ENCODE measurements around the gene KCNE3.
A peak's percentile ranks its signal among the peaks of the same experiment; 100 is the strongest.

The KCNE3 gene

GRCh38 chr11:74466916-74467885 is at the start of gene KCNE3:
TSS of gene KCNE3 (minus strand) at chr11:74467549. CDS start at chr11:74457563, 9,986 bp downstream.
- DNase-seq, result no peak

- no peak for DNase-seq
These were observed 40.2 kb upstream of the KCNE3 start for GRCh38 chr11:74507582-74507981.

- DNase-seq, result no peak
These were observed 39.5 kb upstream of the KCNE3 start for GRCh38 chr11:74506823-74507222.

GRCh38 chr11:74505911-74506310 is 38.6 kb upstream of the KCNE3 start:
- no peak for DNase-seq

GRCh38 chr11:74504100-74504691 is 36.8 kb upstream of the KCNE3 start:
- DNase-seq, result no peak

- DNase-seq, result no peak
These were observed 27.6 kb upstream of the KCNE3 start for GRCh38 chr11:74494916-74495315.

- peak; percentile 92 for DNase-seq
These were observed 26.7 kb upstream of the KCNE3 start for GRCh38 chr11:74493791-74494630.

GRCh38 chr11:74492974-74493790 is 25.8 kb upstream of the KCNE3 start, which contains the start of gene LIPT2:
TSS of gene LIPT2 (minus strand) at chr11:74493724. CDS start at chr11:74493703, 21 bp downstream.
- DNase-seq, result peak; percentile 99

- DNase-seq, result no peak
These were observed 24.7 kb upstream of the KCNE3 start for GRCh38 chr11:74492084-74492483.

GRCh38 chr11:74490941-74491340 is 23.6 kb upstream of the KCNE3 start:
- DNase-seq, result no peak

GRCh38 chr11:74487875-74488274 is 20.5 kb upstream of the KCNE3 start:
- DNase-seq, result no peak

GRCh38 chr11:74485868-74486267 is 18.5 kb upstream of the KCNE3 start:
- no peak for DNase-seq

- DNase-seq, result no peak
These were observed 13.5 kb upstream of the KCNE3 start for GRCh38 chr11:74480688-74481417.

- no peak for DNase-seq
These were observed 12.4 kb upstream of the KCNE3 start for GRCh38 chr11:74479732-74480123.

- DNase-seq, result no peak
These were observed 11.8 kb upstream of the KCNE3 start for GRCh38 chr11:74478877-74479731.

GRCh38 chr11:74476536-74476935 is 9.2 kb upstream of the KCNE3 start:
- DNase-seq, result no peak

- no peak for DNase-seq
These were observed 7.0 kb upstream of the KCNE3 start for GRCh38 chr11:74474316-74474715.

- no peak for DNase-seq
These were observed 6.2 kb upstream of the KCNE3 start for GRCh38 chr11:74473382-74474173.

- no peak for DNase-seq
These were observed 4.5 kb upstream of the KCNE3 start for GRCh38 chr11:74471668-74472429.

Data from NCI-H1105 (cell line).